Activated naive CD4-positive, alpha-beta T cell treated with anti-CD3 and anti-CD28 coated beads, Interleukin-2, amount 50 U/mL, for 24 hours (primary cell): Measurements from ENCODE around the gene SPECC1.
"Not testable (repeated sequence)": the region's sequence is repeated elsewhere in the genome, so short reads cannot be mapped to it uniquely, and the experiment has no call there.

ENCODE experiments used
- H3K27ac Mint-ChIP-seq: one replicate; pipeline ENCODE4 v1.8.0; 2021; ENCODE audit warnings: mild to moderate bottlenecking, mixed read lengths
- H3K27me3 Mint-ChIP-seq: one replicate; pipeline ENCODE4 v1.8.0; 2021; ENCODE audit warnings: mixed read lengths
- H3K36me3 Mint-ChIP-seq: one replicate; pipeline ENCODE4 v1.8.0; 2021; ENCODE audit warnings: mixed read lengths
- H3K4me1 Mint-ChIP-seq: one replicate; pipeline ENCODE4 v1.8.0; 2021; ENCODE audit warnings: mixed read lengths
- H3K4me3 Mint-ChIP-seq: one replicate; pipeline ENCODE4 v1.8.0; 2021; ENCODE audit warnings: mild to moderate bottlenecking, mixed read lengths
- H3K9me3 Mint-ChIP-seq: one replicate; pipeline ENCODE4 v1.8.0; 2021; ENCODE audit warnings: mixed read lengths

SPECC1 gene

GRCh38 chr17:20073055-20073979 lies 64.2 kb downstream of the SPECC1 start:
- Mint-ChIP-seq H3K4me3 (peak overlapping the region; percentile 45), H3K9me3 (no peaks in the 10 kb centered on the region), H3K27me3 (no peaks in the 10 kb centered on the region), H3K27ac (no peak overlapping the region), H3K36me3 (no peaks in the 10 kb centered on the region), H3K4me1 (peaks cover 20% of the 10 kb centered on the region)

- Mint-ChIP-seq H3K27me3 (no peaks in the 10 kb centered on the region), H3K27ac (no peak overlapping the region), H3K36me3 (no peaks in the 10 kb centered on the region), H3K4me3 (peak overlapping the region; percentile 45), H3K9me3 (no peaks in the 10 kb centered on the region), H3K4me1 (peaks cover 20% of the 10 kb centered on the region)
Measured at GRCh38 chr17:20074001-20074400, 64.8 kb downstream of the SPECC1 start.

- no peaks in the 10 kb centered on the region for H3K9me3 Mint-ChIP-seq
- H3K36me3 Mint-ChIP-seq, result no peaks in the 10 kb centered on the region
- no peak overlapping the region for H3K4me3 Mint-ChIP-seq
- H3K4me1 Mint-ChIP-seq, result peaks cover 20% of the 10 kb centered on the region
- no peaks in the 10 kb centered on the region for H3K27me3 Mint-ChIP-seq
- no peak overlapping the region for H3K27ac Mint-ChIP-seq
Measured at GRCh38 chr17:20074489-20074888, 65.3 kb downstream of the SPECC1 start.

GRCh38 chr17:20076137-20076536 lies 67.0 kb downstream of the SPECC1 start:
- H3K36me3 Mint-ChIP-seq, H3K27ac Mint-ChIP-seq, H3K27me3 Mint-ChIP-seq, H3K9me3 Mint-ChIP-seq, H3K4me3 Mint-ChIP-seq: not testable (repeated sequence)
- peaks cover 20% of the 10 kb centered on the region for H3K4me1 Mint-ChIP-seq

GRCh38 chr17:20077978-20078685 lies 69.0 kb downstream of the SPECC1 start:
- H3K27ac Mint-ChIP-seq, result no peak overlapping the region
- no peak overlapping the region for H3K4me3 Mint-ChIP-seq

GRCh38 chr17:20080513-20080912 lies 71.4 kb downstream of the SPECC1 start:
- Mint-ChIP-seq H3K4me3 (no peak overlapping the region), H3K4me1 (no peaks in the 10 kb centered on the region), H3K36me3 (peaks cover 2% of the 10 kb centered on the region), H3K27ac (no peak overlapping the region), H3K9me3 (no peaks in the 10 kb centered on the region), H3K27me3 (no peaks in the 10 kb centered on the region)

More at GRCh38 chr17:20077978-20078685, 69.0 kb downstream of the SPECC1 start:
- H3K4me1 Mint-ChIP-seq, result peaks cover 15% of the 10 kb centered on the region
- H3K9me3 Mint-ChIP-seq, result no peaks in the 10 kb centered on the region
- H3K27me3 Mint-ChIP-seq, result no peaks in the 10 kb centered on the region
- peaks cover 2% of the 10 kb centered on the region for H3K36me3 Mint-ChIP-seq

GRCh38 chr17:20083156-20083859 lies 74.1 kb downstream of the SPECC1 start:
- Mint-ChIP-seq H3K9me3 (no peaks in the 10 kb centered on the region), H3K36me3 (peaks cover 2% of the 10 kb centered on the region), H3K4me1 (no peaks in the 10 kb centered on the region), H3K27me3 (no peaks in the 10 kb centered on the region), H3K4me3 (no peak overlapping the region), H3K27ac (no peak overlapping the region)

- Mint-ChIP-seq H3K4me3 (no peak overlapping the region), H3K36me3 (peaks cover 2% of the 10 kb centered on the region), H3K4me1 (peaks cover 3% of the 10 kb centered on the region), H3K27ac (no peak overlapping the region), H3K27me3 (no peaks in the 10 kb centered on the region), H3K9me3 (no peaks in the 10 kb centered on the region)
Measured at GRCh38 chr17:20084621-20085282, 75.6 kb downstream of the SPECC1 start.

- peaks cover 4% of the 10 kb centered on the region for H3K4me1 Mint-ChIP-seq
- H3K36me3 Mint-ChIP-seq, result no peaks in the 10 kb centered on the region
- no peak overlapping the region for H3K4me3 Mint-ChIP-seq
- H3K27ac Mint-ChIP-seq, result no peak overlapping the region
- H3K27me3 Mint-ChIP-seq, result no peaks in the 10 kb centered on the region
- H3K9me3 Mint-ChIP-seq, result no peaks in the 10 kb centered on the region
Measured at GRCh38 chr17:20085283-20085845, 76.2 kb downstream of the SPECC1 start.

- Mint-ChIP-seq H3K36me3 (no peaks in the 10 kb centered on the region), H3K4me1 (peaks cover 4% of the 10 kb centered on the region), H3K27me3 (no peaks in the 10 kb centered on the region), H3K9me3 (no peaks in the 10 kb centered on the region), H3K27ac (no peak overlapping the region), H3K4me3 (no peak overlapping the region)
Measured at GRCh38 chr17:20086416-20087076, 77.4 kb downstream of the SPECC1 start.

GRCh38 chr17:20087538-20088250 lies 78.5 kb downstream of the SPECC1 start:
- no peak overlapping the region for H3K4me3 Mint-ChIP-seq
- no peak overlapping the region for H3K27ac Mint-ChIP-seq
- H3K4me1 Mint-ChIP-seq, result peaks cover 4% of the 10 kb centered on the region
- H3K27me3 Mint-ChIP-seq, result no peaks in the 10 kb centered on the region
- no peaks in the 10 kb centered on the region for H3K9me3 Mint-ChIP-seq
- no peaks in the 10 kb centered on the region for H3K36me3 Mint-ChIP-seq

- Mint-ChIP-seq H3K4me3 (no peak overlapping the region), H3K27ac (no peak overlapping the region)
Measured at GRCh38 chr17:20089756-20090547, 80.8 kb downstream of the SPECC1 start.

GRCh38 chr17:20091174-20092029 lies 82.2 kb downstream of the SPECC1 start:
- no peak overlapping the region for H3K27ac Mint-ChIP-seq
- peaks cover 4% of the 10 kb centered on the region for H3K4me1 Mint-ChIP-seq
- no peak overlapping the region for H3K4me3 Mint-ChIP-seq

More at GRCh38 chr17:20089756-20090547, 80.8 kb downstream of the SPECC1 start:
- no peaks in the 10 kb centered on the region for H3K9me3 Mint-ChIP-seq
- peaks cover 4% of the 10 kb centered on the region for H3K4me1 Mint-ChIP-seq
- no peaks in the 10 kb centered on the region for H3K36me3 Mint-ChIP-seq
- no peaks in the 10 kb centered on the region for H3K27me3 Mint-ChIP-seq

More at GRCh38 chr17:20091174-20092029, 82.2 kb downstream of the SPECC1 start:
- Mint-ChIP-seq H3K36me3 (no peaks in the 10 kb centered on the region), H3K9me3 (no peaks in the 10 kb centered on the region), H3K27me3 (no peaks in the 10 kb centered on the region)
